Measurements from ENCODE around the gene SRD5A3. TPM values are rescaled to one million over a fixed set of nuclear protein-coding genes. Genes with fewer than 3 reads are reported as not detected.

Gene SRD5A3
- total and polyA plus RNA-seq, 9 of the 15 experiments (the other 6 are each of a cell fraction or from before 2014, with no cell fraction given): 2.5 to 37.0 (median 13.3) TPM

DNA sequence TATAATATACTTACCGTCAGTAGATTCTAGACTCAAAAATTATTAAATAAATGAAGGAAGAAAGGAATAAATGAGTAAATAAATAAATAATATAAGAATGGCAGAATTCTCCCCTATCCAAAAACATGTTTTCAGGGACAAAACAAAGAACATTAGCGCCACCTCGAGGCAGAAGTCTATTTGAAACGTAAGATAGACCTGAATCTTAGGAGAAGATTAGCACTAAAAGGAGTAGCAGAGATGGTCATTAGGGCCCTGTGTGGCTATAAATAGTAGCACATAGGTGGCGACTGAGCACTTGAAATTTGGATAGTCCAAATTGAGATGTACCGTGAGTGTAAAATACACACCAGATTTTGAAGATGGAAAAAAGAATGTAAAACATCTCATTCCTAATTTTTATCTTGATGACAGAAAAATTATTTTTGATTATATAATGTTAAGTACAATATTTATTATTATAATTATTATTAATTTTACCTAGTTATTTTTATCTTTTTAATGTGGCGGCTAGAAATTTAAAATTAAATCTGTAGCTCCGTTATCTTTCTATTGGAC, 24.3 kb upstream of the SRD5A3 start:
- in situ Hi-C loops (cut with MboI) (loop anchor here (25.0 kb wide), 1 partner anchor 1009 kb away; no protein-coding TSS in a partner anchor), intact Hi-C loops (cut with micrococcal nuclease) (loop anchor here (1.0 to 5.0 kb wide), 4 partner anchors 137 to 1004 kb away; no protein-coding TSS in a partner anchor)
- Histone ChIP-seq H3K9ac (ENCODE audit: insufficient read depth in 1 of 2, low read depth in 2 of 2, low read length in 2 of 2) (no peak overlapping the region), H3K4me2 (ENCODE audit: insufficient read depth, low read length) (no peak overlapping the region), H2AFZ (ENCODE audit: low read depth, low read length) (no peak overlapping the region), H4K20me1 (replicated peaks; ENCODE audit: control insufficient read depth, insufficient read depth, low read length) (no peaks in the 10 kb centered on the region), H3K79me2 (ENCODE audit: control insufficient read depth, insufficient read depth, low read length) (no peaks in the 10 kb centered on the region), H3K4me1 (replicated peaks in 1 of 2; ENCODE audit: control insufficient read depth in 2 of 2, insufficient read depth in 2 of 2, low read length in 2 of 2) (no peaks in the 10 kb centered on the region), H3K27ac (ENCODE audit: extremely low read depth, low read depth, low read length) (no peak overlapping the region), H3K36me3 (ENCODE audit: control insufficient read depth, insufficient read depth, low read length) (no peaks in the 10 kb centered on the region), H3K4me3 (no peak overlapping the region), H3K9me1 (ENCODE audit: control insufficient read depth, insufficient read depth, low read length) (no peaks in the 10 kb centered on the region), H3K27me3 (ENCODE audit: control insufficient read depth in 2 of 2, insufficient read depth in 2 of 2, low read length in 2 of 2) (no peaks in the 10 kb centered on the region), H3K9me3 (replicated peaks; ENCODE audit: control insufficient read depth, insufficient read depth, low read depth, low read length) (no peaks in the 10 kb centered on the region)
- peak; percentile 62 to 87 (median 64) for DNase-seq (ENCODE audit: extremely low read depth in 1 of 4, low spot score in 3 of 4)
- peak; percentile 97 for ATAC-seq
- peak; percentile 87 for FAIRE-seq
- CTCF ChIA-PET (ENCODE audit: low intra/inter-chr PET ratio): interaction anchor here (0.6 to 3.1 kb wide), 10 partner anchors 10 to 1003 kb away, joined by 3 to 22 read pairs (median 4); no protein-coding TSS in a partner anchor
- POLR2A ChIA-PET: no interaction called here
- BruUV-seq (replicated peaks): no TSS peak
- under 1% methylated on average over 8 of the region's 8 CpGs for WGBS (ENCODE audit: insufficient coverage, low coverage, missing lambda C conversion rate)
- TF ChIP-seq ZFP30 (CRISPR knock-in tag; IDR thresholded peaks at IDR 0.05; ENCODE audit: borderline replicate concordance): no peak
- TF ChIP-seq CREM (IDR thresholded peaks at IDR 0.05; ENCODE audit: low read depth): peak; percentile 67
- TF ChIP-seq DPF2 (IDR thresholded peaks at IDR 0.05): no peak
- TF ChIP-seq CC2D1A (IDR thresholded peaks at IDR 0.05): 0 out of 2 replicates have a peak, but pooled peaks have one; percentile 37
- TF ChIP-seq, protein P1, sequence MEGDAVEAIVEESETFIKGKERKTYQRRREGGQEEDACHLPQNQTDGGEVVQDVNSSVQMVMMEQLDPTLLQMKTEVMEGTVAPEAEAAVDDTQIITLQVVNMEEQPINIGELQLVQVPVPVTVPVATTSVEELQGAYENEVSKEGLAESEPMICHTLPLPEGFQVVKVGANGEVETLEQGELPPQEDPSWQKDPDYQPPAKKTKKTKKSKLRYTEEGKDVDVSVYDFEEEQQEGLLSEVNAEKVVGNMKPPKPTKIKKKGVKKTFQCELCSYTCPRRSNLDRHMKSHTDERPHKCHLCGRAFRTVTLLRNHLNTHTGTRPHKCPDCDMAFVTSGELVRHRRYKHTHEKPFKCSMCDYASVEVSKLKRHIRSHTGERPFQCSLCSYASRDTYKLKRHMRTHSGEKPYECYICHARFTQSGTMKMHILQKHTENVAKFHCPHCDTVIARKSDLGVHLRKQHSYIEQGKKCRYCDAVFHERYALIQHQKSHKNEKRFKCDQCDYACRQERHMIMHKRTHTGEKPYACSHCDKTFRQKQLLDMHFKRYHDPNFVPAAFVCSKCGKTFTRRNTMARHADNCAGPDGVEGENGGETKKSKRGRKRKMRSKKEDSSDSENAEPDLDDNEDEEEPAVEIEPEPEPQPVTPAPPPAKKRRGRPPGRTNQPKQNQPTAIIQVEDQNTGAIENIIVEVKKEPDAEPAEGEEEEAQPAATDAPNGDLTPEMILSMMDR (IDR thresholded peaks at IDR 0.05 in 2 of 3, conservative IDR thresholded peaks at IDR 0.05 in 1 of 3; ENCODE audit: insufficient read depth in 2 of 3, low read depth in 1 of 3, low read length in 3 of 3): peak; percentile 68 to 91 (median 74); a peak in 5 of 6 replicates
- no peak for TF ChIP-seq SNIP1 (IDR thresholded peaks at IDR 0.05; ENCODE audit: low read depth)
- TF ChIP-seq ARHGAP35 (IDR thresholded peaks at IDR 0.05; ENCODE audit: partially characterized antibody): no peak
- no peak for TF ChIP-seq TBP (optimal IDR thresholded peaks at IDR 0.05; ENCODE audit: low read depth, low read length)
- no peak for TF ChIP-seq POLR2G (IDR thresholded peaks at IDR 0.05; ENCODE audit: low read depth, low read length)
- TF ChIP-seq MAZ (CRISPR knock-in tag; conservative IDR thresholded peaks at IDR 0.05 in 1 of 2, IDR thresholded peaks at IDR 0.05 in 1 of 2): 0 out of 4 replicates have a peak, but pooled peaks of 1 of the 2 experiments have one; percentile 22
- TF ChIP-seq RAD21 (CRISPR knock-in tag; conservative IDR thresholded peaks at IDR 0.05 in 1 of 2, IDR thresholded peaks at IDR 0.05 in 1 of 2): peak; percentile 87 to 89
- TF ChIP-seq ATF7 (IDR thresholded peaks at IDR 0.05): no peak
- TF ChIP-seq ETV5 (CRISPR knock-in tag; IDR thresholded peaks at IDR 0.05; ENCODE audit: low read depth): no peak
- TF ChIP-seq DACH1 (IDR thresholded peaks at IDR 0.05; ENCODE audit: partially characterized antibody): peak; percentile 26
- TF ChIP-seq, protein P2, sequence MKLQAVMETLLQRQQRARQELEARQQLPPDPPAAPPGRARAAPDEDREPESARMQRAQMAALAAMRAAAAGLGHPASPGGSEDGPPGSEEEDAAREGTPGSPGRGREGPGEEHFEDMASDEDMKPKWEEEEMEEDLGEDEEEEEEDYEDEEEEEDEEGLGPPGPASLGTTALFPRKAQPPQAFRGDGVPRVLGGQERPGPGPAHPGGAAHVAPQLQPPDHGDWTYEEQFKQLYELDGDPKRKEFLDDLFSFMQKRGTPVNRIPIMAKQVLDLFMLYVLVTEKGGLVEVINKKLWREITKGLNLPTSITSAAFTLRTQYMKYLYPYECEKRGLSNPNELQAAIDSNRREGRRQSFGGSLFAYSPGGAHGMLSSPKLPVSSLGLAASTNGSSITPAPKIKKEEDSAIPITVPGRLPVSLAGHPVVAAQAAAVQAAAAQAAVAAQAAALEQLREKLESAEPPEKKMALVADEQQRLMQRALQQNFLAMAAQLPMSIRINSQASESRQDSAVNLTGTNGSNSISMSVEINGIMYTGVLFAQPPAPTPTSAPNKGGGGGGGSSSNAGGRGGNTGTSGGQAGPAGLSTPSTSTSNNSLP (IDR thresholded peaks at IDR 0.05; ENCODE audit: borderline replicate concordance, low read depth, low read length): peak; percentile 34; the same call in 1 of the 2 replicates
- TF ChIP-seq ZNF41 (CRISPR knock-in tag; conservative IDR thresholded peaks at IDR 0.05): no peak
- TF ChIP-seq FOXJ3 (CRISPR knock-in tag; IDR thresholded peaks at IDR 0.05): no peak
- TF ChIP-seq NELFE (IDR thresholded peaks at IDR 0.05; ENCODE audit: insufficient read depth, insufficient read length): no peak
- TF ChIP-seq GATAD2A (IDR thresholded peaks at IDR 0.05): no peak
- no peak for TF ChIP-seq MTA2 (IDR thresholded peaks at IDR 0.05; ENCODE audit: low read depth)
